Endodermal cell (in vitro differentiated cells): ENCODE data around the gene TMSB10. TPM values are rescaled to one million over a fixed set of nuclear protein-coding genes. Genes with fewer than 3 reads are reported as not detected.
"Not testable (repeated sequence)": the region's sequence is repeated elsewhere in the genome, so short reads cannot be mapped to it uniquely, and the experiment has no call there.

ENCODE experiments used
- DNase-seq: peaks from one replicate; pipeline ENCODE4 v3.0.0-alpha.2; 2017
- H3K27ac ChIP-seq: 2 replicates; pipeline ENCODE4 v1.5.1; 2013; ENCODE audit warnings: mild to moderate bottlenecking, low read depth, low read length, moderate library complexity
- H3K27me3 ChIP-seq: 2 replicates; pipeline ENCODE4 v1.6.1; 2013; ENCODE audit warnings: mild to moderate bottlenecking, low read length, moderate library complexity; ENCODE audit not compliant: insufficient read depth, control insufficient read depth, poor library complexity, severe bottlenecking
- H3K36me3 ChIP-seq: 2 replicates; pipeline ENCODE4 v1.7.0; 2013; ENCODE audit warnings: mild to moderate bottlenecking, low read length, moderate library complexity; ENCODE audit not compliant: control insufficient read depth, insufficient read depth
- H3K4me1 ChIP-seq: one replicate; pipeline ENCODE4 v1.7.0; 2013; ENCODE audit warnings: low read length; ENCODE audit not compliant: control insufficient read depth, insufficient read depth
- H3K4me3 ChIP-seq: 2 replicates; pipeline ENCODE4 v1.5.1; 2013; ENCODE audit warnings: mild to moderate bottlenecking, low read length, moderate library complexity
- H3K9ac ChIP-seq: 2 replicates; pipeline ENCODE4 v1.6.1; 2013; ENCODE audit warnings: mild to moderate bottlenecking, low read length, moderate library complexity; ENCODE audit not compliant: poor library complexity, severe bottlenecking; ENCODE audit errors: extremely low read depth
- H3K9me3 ChIP-seq: 2 replicates; pipeline ENCODE4 v1.6.1; 2013; ENCODE audit warnings: mild to moderate bottlenecking, low read length, moderate library complexity; ENCODE audit not compliant: control insufficient read depth
- H3K27ac Mint-ChIP-seq: 2 replicates; pipeline ENCODE4 v1.8.0; 2020; ENCODE audit warnings: mixed read lengths
- H3K27me3 Mint-ChIP-seq: 2 replicates; pipeline ENCODE4 v1.8.0; 2021; ENCODE audit warnings: mild to moderate bottlenecking, mixed read lengths; ENCODE audit not compliant: insufficient read depth
- H3K36me3 Mint-ChIP-seq: 2 replicates; pipeline ENCODE4 v1.8.0; 2020; ENCODE audit warnings: low read depth, mixed read lengths
- H3K4me1 Mint-ChIP-seq: 2 replicates; pipeline ENCODE4 v1.8.0; 2020; ENCODE audit warnings: mixed read lengths
- H3K4me3 Mint-ChIP-seq: 2 replicates; pipeline ENCODE4 v1.8.0; 2020; ENCODE audit warnings: mild to moderate bottlenecking, moderate library complexity, mixed read lengths
- H3K9me3 Mint-ChIP-seq: 2 replicates; pipeline ENCODE4 v1.8.0; 2020; ENCODE audit warnings: mild to moderate bottlenecking, mixed read lengths
- CTCF ChIP-seq: fragments of 200-600 bp; sonication (generic); conservative IDR thresholded peaks from 2 replicates; pipeline ENCODE4 v1.5.0; 2021; ENCODE audit warnings: antibody characterized with exemption, mild to moderate bottlenecking
- WGBS, 2 experiments: methylation state at CpG; one replicate each; pipeline versions ENCODE4 v1.1.5 to v1.1.7; 2013; ENCODE audit warnings: missing lambda C conversion rate in 2 of 2, mixed read lengths in 1 of 2; ENCODE audit not compliant: insufficient coverage in 1 of 2, insufficient read length in 1 of 2; 5-methylcytosine and 5-hydroxymethylcytosine counted together
- total RNA-seq, 2 donors: library from RNA; stranded (reverse); fragmentation: NEBNext Ultra II Directional in 1 of 2; extraction: Animal tissue kit (Norgen Biotek cat#: 25700) in 1 of 2; gene quantifications; 2 replicates in 1 of 2; 3 replicates in 1 of 2; pipeline ENCODE4 v1.2.1, GENCODE V29; 2021

Gene TMSB10
- total RNA-seq, 2 donors from 2014 or later, result 2,719 to 2,976 TPM

- Mint-ChIP-seq H3K9me3 (no peaks in the 10 kb centered on the region), H3K36me3 (no peaks in the 10 kb centered on the region), H3K4me1 (no peaks in the 10 kb centered on the region), H3K27me3 (peaks cover 49% of the 10 kb centered on the region), H3K27ac (no peak overlapping the region), H3K4me3 (no peak overlapping the region)
- Histone ChIP-seq H3K4me1 (no peaks in the 10 kb centered on the region), H3K9me3 (no peaks in the 10 kb centered on the region), H3K4me3 (no peak overlapping the region), H3K27ac (no peak overlapping the region), H3K9ac (no peak overlapping the region), H3K27me3 (peaks cover 25% of the 10 kb centered on the region), H3K36me3 (no peaks in the 10 kb centered on the region)
- WGBS, 2 experiments, result 90 to 100% methylated on average over 4 to 5 of the region's 5 CpGs
- TF ChIP-seq CTCF, result no peak
- DNase-seq, result peak; percentile 6
Observed at GRCh38 chr2:84873350-84873749, 32.1 kb upstream of the TMSB10 start.

- Mint-ChIP-seq H3K4me1 (no peaks in the 10 kb centered on the region), H3K27ac (no peak overlapping the region), H3K9me3 (no peaks in the 10 kb centered on the region), H3K36me3 (no peaks in the 10 kb centered on the region), H3K4me3 (no peak overlapping the region), H3K27me3 (peaks cover 61% of the 10 kb centered on the region)
- no peaks in the 10 kb centered on the region for H3K36me3 ChIP-seq
- peak; percentile 13 for DNase-seq
- TF ChIP-seq CTCF, result no peak
- WGBS, 2 experiments, result 92 to 96% methylated on average over 6 to 7 of the region's 7 CpGs
- no peak overlapping the region for H3K4me3 ChIP-seq
- peaks cover 37% of the 10 kb centered on the region for H3K27me3 ChIP-seq
- H3K4me1 ChIP-seq, result no peaks in the 10 kb centered on the region
- H3K27ac ChIP-seq, result no peak overlapping the region
- no peak overlapping the region for H3K9ac ChIP-seq
- no peaks in the 10 kb centered on the region for H3K9me3 ChIP-seq
Observed at GRCh38 chr2:84874381-84875212, 30.9 kb upstream of the TMSB10 start.

GRCh38 chr2:84875213-84875560 lies 30.3 kb upstream of the TMSB10 start:
- Histone ChIP-seq H3K36me3 (no peaks in the 10 kb centered on the region), H3K4me1 (no peaks in the 10 kb centered on the region), H3K9ac (no peak overlapping the region), H3K9me3 (no peaks in the 10 kb centered on the region), H3K27me3 (peaks cover 43% of the 10 kb centered on the region), H3K4me3 (no peak overlapping the region), H3K27ac (no peak overlapping the region)
- peak; percentile 30 for DNase-seq
- Mint-ChIP-seq H3K4me1 (peaks cover 3% of the 10 kb centered on the region), H3K27me3 (peaks cover 66% of the 10 kb centered on the region), H3K27ac (no peak overlapping the region), H3K36me3 (no peaks in the 10 kb centered on the region), H3K9me3 (no peaks in the 10 kb centered on the region), H3K4me3 (no peak overlapping the region)
- no peak for TF ChIP-seq CTCF
- 86 to 89% methylated on average over 4 of the region's 4 CpGs for WGBS, 2 experiments

- 92 to 100% methylated on average over 1 of the region's 1 CpG for WGBS, 2 experiments
- H3K36me3 Mint-ChIP-seq, H3K9me3 ChIP-seq, DNase-seq, H3K4me1 Mint-ChIP-seq, H3K27ac ChIP-seq, H3K4me1 ChIP-seq, H3K4me3 ChIP-seq, H3K27ac Mint-ChIP-seq, H3K4me3 Mint-ChIP-seq, H3K36me3 ChIP-seq, H3K9ac ChIP-seq, H3K9me3 Mint-ChIP-seq: not testable (repeated sequence)
- H3K27me3 ChIP-seq, result peaks cover 47% of the 10 kb centered on the region
- H3K27me3 Mint-ChIP-seq, result peaks cover 66% of the 10 kb centered on the region
Observed at GRCh38 chr2:84875619-84876018, 29.8 kb upstream of the TMSB10 start.
